Keratinocyte (primary cell): ENCODE data around the gene NLRP14. TPM values are rescaled to one million over a fixed set of nuclear protein-coding genes. Genes with fewer than 3 reads are reported as not detected.

Experiments
- DNase-seq: peaks from one replicate; pipeline ENCODE4 v3.0.0-alpha.2; 2011; ENCODE audit warnings: low read depth, missing footprints, low spot score
- FAIRE-seq: peaks from 2 replicates; lab custom pipeline; 2011; peaks lifted over from hg19 to GRCh38; lab: Jason Lieb, UNC
- H2AFZ ChIP-seq: 2 replicates; pipeline ENCODE4 v1.6.0; 2012; ENCODE audit warnings: low read length, control low read depth, inconsistent platforms; ENCODE audit not compliant: control insufficient read depth
- H3K27ac ChIP-seq: 2 replicates; pipeline ENCODE4 v1.5.1; 2011; ENCODE audit warnings: low read length; ENCODE audit not compliant: control insufficient read depth, insufficient read depth
- H3K27me3 ChIP-seq: 3 replicates; pipeline ENCODE4 v1.6.0; 2011; ENCODE audit warnings: low read length; ENCODE audit not compliant: control insufficient read depth, insufficient read depth; ENCODE audit errors: extremely low read depth
- H3K36me3 ChIP-seq, 2 experiments: 2 replicates in 1 of 2; 3 replicates in 1 of 2; pipeline ENCODE4 v1.5.1; 2011; ENCODE audit warnings: low read length in 2 of 2, mild to moderate bottlenecking in 1 of 2; ENCODE audit not compliant: control insufficient read depth in 2 of 2, insufficient read depth in 2 of 2; ENCODE audit errors: extremely low read depth in 1 of 2
- H3K4me1 ChIP-seq: 3 replicates; pipeline ENCODE4 v1.5.1; 2011; ENCODE audit warnings: low read length; ENCODE audit not compliant: control insufficient read depth, insufficient read depth; ENCODE audit errors: extremely low read depth
- H3K4me2 ChIP-seq: 3 replicates; pipeline ENCODE4 v1.6.0; 2011; ENCODE audit warnings: low read depth, low read length; ENCODE audit not compliant: control insufficient read depth, insufficient read depth; ENCODE audit errors: extremely low read depth
- H3K4me3 ChIP-seq, 3 experiments: fragments of 200-600 bp in 1 of 3; sonication (generic) in 1 of 3; 2 replicates in 2 of 3; 3 replicates in 1 of 3; pipeline ENCODE4 v1.5.1; 2011 to 2016; ENCODE audit warnings: low read length in 3 of 3, mild to moderate bottlenecking in 3 of 3, control low read depth in 2 of 3, inconsistent platforms in 1 of 3, low read depth in 1 of 3, mixed read lengths in 1 of 3, mixed run types in 1 of 3, moderate library complexity in 1 of 3; ENCODE audit not compliant: control insufficient read depth in 2 of 3, insufficient read depth in 2 of 3; ENCODE audit errors: extremely low read depth in 1 of 3
- H3K79me2 ChIP-seq: 2 replicates; pipeline ENCODE4 v1.6.0; 2012; ENCODE audit warnings: low read length; ENCODE audit not compliant: control insufficient read depth, insufficient read depth
- H3K9ac ChIP-seq: 3 replicates; pipeline ENCODE4 v1.6.0; 2011; ENCODE audit warnings: low read length; ENCODE audit not compliant: control insufficient read depth, insufficient read depth; ENCODE audit errors: extremely low read depth
- H3K9me1 ChIP-seq: 3 replicates; pipeline ENCODE4 v1.6.0; 2011; ENCODE audit warnings: low read length; ENCODE audit not compliant: control insufficient read depth, insufficient read depth; ENCODE audit errors: extremely low read depth
- H3K9me3 ChIP-seq: 2 replicates; pipeline ENCODE4 v1.5.1; 2012; ENCODE audit warnings: low read depth, low read length; ENCODE audit not compliant: control insufficient read depth
- H4K20me1 ChIP-seq: 3 replicates; pipeline ENCODE4 v1.6.0; 2011; ENCODE audit warnings: low read length; ENCODE audit not compliant: control insufficient read depth, insufficient read depth; ENCODE audit errors: extremely low read depth
- CTCF ChIP-seq, 3 experiments: IDR thresholded peaks in 1 of 3; conservative IDR thresholded peaks in 1 of 3; optimal IDR thresholded peaks in 1 of 3; 2 replicates in 2 of 3; 3 replicates in 1 of 3; pipeline versions ENCODE3 to v1.5.1; 2011; ENCODE audit warnings: low read length in 3 of 3, mild to moderate bottlenecking in 3 of 3, moderate library complexity in 2 of 3, control low read depth in 1 of 3, inconsistent platforms in 1 of 3; ENCODE audit not compliant: insufficient read depth in 2 of 3; ENCODE audit errors: extremely low read depth in 1 of 3
- EZH2 ChIP-seq: IDR thresholded peaks from one replicate; pipeline ENCODE4 v1.6.1; 2012; ENCODE audit warnings: inconsistent platforms, mild to moderate bottlenecking, low read length, moderate library complexity
- dilution Hi-C: fragments of 300-500 bp; cut with MboI; formaldehyde crosslinking; loops from one replicate; pipeline ENCODE4 v1.7.0; 2020; ENCODE audit warnings: low sequenced_read_pairs; ENCODE audit not compliant: extremely low pct_ligation_motif_present
- polyA plus RNA-seq, 5 experiments: library from polyadenylated mRNA; depleted of rRNA in 3 of 5; stranded (reverse) in 3 of 5; stranded (forward) in 1 of 5; unstranded in 1 of 5; fragments of >200 nt; gene quantifications; 1 replicate in 1 of 5; 2 replicates in 3 of 5; 3 replicates in 1 of 5; pipeline versions ENCODE4 v1.2.1 to v1.2.3, GENCODE V29; 2011 to 2012; ENCODE audit warnings: missing spikeins in 2 of 5, low read depth in 1 of 5, low replicate concordance in 1 of 5

NLRP14 gene
- polyA plus RNA-seq, 1 donor (not counting 4 experiments of a cell fraction or from before 2014, with no cell fraction given): 0.03 TPM

- TF ChIP-seq EZH2 (no peak), CTCF (optimal IDR thresholded peaks at IDR 0.05 in 1 of 3, IDR thresholded peaks at IDR 0.05 in 1 of 3, conservative IDR thresholded peaks at IDR 0.05 in 1 of 3; ENCODE audit: extremely low read depth in 1 of 3, insufficient read depth in 2 of 3, low read length in 3 of 3) (no peak)
- Histone ChIP-seq H3K4me3 (no peak overlapping the region), H3K9ac (no peak overlapping the region), H3K27me3 (no peaks in the 10 kb centered on the region), H3K9me3 (no peaks in the 10 kb centered on the region), H2AFZ (no peak overlapping the region), H4K20me1 (no peaks in the 10 kb centered on the region), H3K36me3 (no peaks in the 10 kb centered on the region), H3K79me2 (no peaks in the 10 kb centered on the region), H3K27ac (no peak overlapping the region), H3K4me1 (no peaks in the 10 kb centered on the region), H3K4me2 (no peak overlapping the region), H3K9me1 (no peaks in the 10 kb centered on the region)
- no peak for FAIRE-seq
- no peak for DNase-seq
- dilution Hi-C loops: no loop called here
These were observed 29.1 kb upstream of the NLRP14 start for GRCh38 chr11:6991227-6991626.

GRCh38 chr11:6992026-6992425 is 28.3 kb upstream of the NLRP14 start:
- no peak overlapping the region for H3K4me3 ChIP-seq
- H3K9me3 ChIP-seq: no peaks in the 10 kb centered on the region
- FAIRE-seq (no peak), DNase-seq (no peak)
- H3K4me2 ChIP-seq: no peak overlapping the region
- no peaks in the 10 kb centered on the region for H3K27me3 ChIP-seq
- H3K4me1 ChIP-seq: no peaks in the 10 kb centered on the region
- no peaks in the 10 kb centered on the region for H3K36me3 ChIP-seq
- dilution Hi-C loops: no loop called here
- no peak overlapping the region for H3K9ac ChIP-seq
- no peaks in the 10 kb centered on the region for H3K9me1 ChIP-seq
- no peak for TF ChIP-seq CTCF (optimal IDR thresholded peaks at IDR 0.05 in 1 of 3, IDR thresholded peaks at IDR 0.05 in 1 of 3, conservative IDR thresholded peaks at IDR 0.05 in 1 of 3; ENCODE audit: extremely low read depth in 1 of 3, insufficient read depth in 2 of 3, low read length in 3 of 3)
- no peak for TF ChIP-seq EZH2
- no peak overlapping the region for H3K27ac ChIP-seq
- H2AFZ ChIP-seq: no peak overlapping the region
- H3K79me2 ChIP-seq: no peaks in the 10 kb centered on the region
- H4K20me1 ChIP-seq: no peaks in the 10 kb centered on the region
